ENCODE results near the gene SLC37A1.

Gene SLC37A1

DNA sequence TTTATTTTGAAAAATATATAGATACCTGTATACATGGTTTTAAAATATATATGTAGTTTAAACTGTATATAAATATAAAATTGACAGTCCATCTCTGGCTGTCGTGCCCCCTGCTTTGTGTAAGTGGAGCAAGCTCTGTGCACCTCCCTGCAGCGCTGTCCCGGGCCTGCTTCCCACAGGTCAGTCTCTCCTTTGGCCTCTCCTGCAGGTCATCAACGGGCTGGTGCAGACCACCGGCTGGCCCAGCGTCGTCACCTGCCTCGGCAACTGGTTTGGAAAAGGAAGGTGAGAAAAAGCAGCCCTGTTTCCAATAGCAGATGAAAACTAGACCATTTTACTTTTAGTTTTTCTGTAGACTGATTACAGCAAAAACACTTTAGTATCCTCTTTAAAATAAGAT, 28.5 kb downstream of the SLC37A1 start:
- no peak overlapping the region for H3K4me3 ChIP-seq (ENCODE audit: low read depth, low read length)
- TF ChIP-seq, protein P1, sequence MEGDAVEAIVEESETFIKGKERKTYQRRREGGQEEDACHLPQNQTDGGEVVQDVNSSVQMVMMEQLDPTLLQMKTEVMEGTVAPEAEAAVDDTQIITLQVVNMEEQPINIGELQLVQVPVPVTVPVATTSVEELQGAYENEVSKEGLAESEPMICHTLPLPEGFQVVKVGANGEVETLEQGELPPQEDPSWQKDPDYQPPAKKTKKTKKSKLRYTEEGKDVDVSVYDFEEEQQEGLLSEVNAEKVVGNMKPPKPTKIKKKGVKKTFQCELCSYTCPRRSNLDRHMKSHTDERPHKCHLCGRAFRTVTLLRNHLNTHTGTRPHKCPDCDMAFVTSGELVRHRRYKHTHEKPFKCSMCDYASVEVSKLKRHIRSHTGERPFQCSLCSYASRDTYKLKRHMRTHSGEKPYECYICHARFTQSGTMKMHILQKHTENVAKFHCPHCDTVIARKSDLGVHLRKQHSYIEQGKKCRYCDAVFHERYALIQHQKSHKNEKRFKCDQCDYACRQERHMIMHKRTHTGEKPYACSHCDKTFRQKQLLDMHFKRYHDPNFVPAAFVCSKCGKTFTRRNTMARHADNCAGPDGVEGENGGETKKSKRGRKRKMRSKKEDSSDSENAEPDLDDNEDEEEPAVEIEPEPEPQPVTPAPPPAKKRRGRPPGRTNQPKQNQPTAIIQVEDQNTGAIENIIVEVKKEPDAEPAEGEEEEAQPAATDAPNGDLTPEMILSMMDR (IDR thresholded peaks at IDR 0.05; ENCODE audit: borderline replicate concordance, insufficient read depth, low read depth, low read length) = no peak

GRCh38 chr21:42542596-42542995, 28.9 kb downstream of the SLC37A1 start:
- TF ChIP-seq, protein P1 (IDR thresholded peaks at IDR 0.05; ENCODE audit: borderline replicate concordance, insufficient read depth, low read depth, low read length) = no peak
- no peak overlapping the region for H3K4me3 ChIP-seq (ENCODE audit: low read depth, low read length)

DNA sequence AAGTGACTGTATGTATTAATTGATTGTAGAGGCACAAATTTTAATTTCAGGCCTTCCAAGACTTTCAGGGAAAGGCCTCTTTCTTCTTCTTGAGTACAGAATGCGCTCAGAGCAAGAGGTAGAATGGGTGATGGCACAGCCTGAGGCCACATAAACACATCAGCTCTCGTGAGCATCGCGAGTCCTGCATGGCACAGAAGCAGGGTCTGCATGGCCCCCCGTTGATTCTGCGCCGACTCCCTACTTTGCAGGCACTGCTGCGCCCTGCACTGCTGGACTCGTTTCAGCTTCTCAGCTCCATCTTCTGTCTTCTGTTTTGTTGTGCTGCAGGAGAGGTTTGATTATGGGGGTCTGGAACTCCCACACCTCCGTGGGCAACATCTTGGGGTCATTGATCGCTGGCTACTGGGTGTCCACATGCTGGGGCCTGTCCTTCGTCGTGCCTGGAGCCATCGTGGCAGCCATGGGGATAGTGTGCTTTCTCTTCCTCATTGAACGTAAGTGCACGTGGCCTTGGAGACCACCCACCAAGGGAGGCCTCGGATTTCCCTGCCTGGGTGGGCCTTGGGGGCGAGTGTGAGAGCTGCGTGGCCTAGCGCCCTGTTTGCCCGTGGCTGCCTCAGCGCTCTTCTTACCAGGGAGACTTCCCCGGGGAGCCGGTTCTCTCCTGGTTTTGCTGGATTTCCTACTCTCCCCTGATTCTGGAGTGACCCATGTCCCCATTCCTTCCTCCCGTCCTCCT, 29.6 kb downstream of the SLC37A1 start:
- no peak overlapping the region for H3K4me3 ChIP-seq (ENCODE audit: low read depth, low read length)
- TF ChIP-seq, protein P1 (IDR thresholded peaks at IDR 0.05; ENCODE audit: borderline replicate concordance, insufficient read depth, low read depth, low read length) = no peak

DNA sequence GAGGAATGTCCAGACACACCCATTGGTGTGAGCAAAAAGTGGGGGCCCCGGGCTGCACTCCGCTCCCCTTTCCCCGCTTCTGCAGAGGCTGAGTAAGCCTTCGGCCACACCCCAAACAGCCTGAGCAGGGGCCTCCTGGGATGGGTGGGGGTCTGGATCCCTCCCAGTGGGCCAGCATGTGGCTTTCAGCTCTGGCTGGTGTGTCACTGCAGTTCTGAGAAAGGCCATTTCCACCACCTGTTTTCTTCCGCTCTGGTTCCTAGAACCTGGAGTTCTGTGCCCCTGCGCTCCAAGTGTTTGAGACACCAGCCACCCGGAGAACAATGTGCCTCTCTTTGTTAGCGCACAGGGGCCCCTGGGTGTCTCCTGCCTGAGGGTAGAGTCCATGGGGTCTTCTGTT, 30.9 kb downstream of the SLC37A1 start:
- no peak overlapping the region for H3K4me3 ChIP-seq (ENCODE audit: low read depth, low read length)
- TF ChIP-seq, protein P1 (IDR thresholded peaks at IDR 0.05; ENCODE audit: borderline replicate concordance, insufficient read depth, low read depth, low read length) = no peak

DNA sequence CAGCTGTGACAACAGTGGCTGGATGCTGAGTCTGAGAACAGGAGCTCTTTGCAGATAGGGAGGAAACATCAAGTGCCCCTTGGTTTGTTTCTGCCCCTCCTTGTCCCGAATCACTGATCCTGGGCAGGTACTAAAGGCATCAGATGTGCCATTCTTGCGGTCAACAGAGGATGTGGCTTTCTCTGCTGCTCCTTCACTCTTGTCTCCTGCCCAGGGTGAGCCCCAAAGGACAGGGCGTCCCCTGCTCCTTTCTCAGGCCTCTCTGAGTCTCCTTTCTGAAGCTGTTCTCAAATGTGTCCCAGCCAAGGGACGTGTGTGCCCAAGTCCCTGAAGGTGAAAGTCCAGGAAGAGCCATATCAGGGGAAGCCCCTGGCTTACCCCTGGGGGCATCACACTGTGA, 31.7 kb downstream of the SLC37A1 start:
- TF ChIP-seq, protein P1 (IDR thresholded peaks at IDR 0.05; ENCODE audit: borderline replicate concordance, insufficient read depth, low read depth, low read length) = no peak
- no peak overlapping the region for H3K4me3 ChIP-seq (ENCODE audit: low read depth, low read length)

- no peak overlapping the region for H3K4me3 ChIP-seq (ENCODE audit: low read depth, low read length)
- TF ChIP-seq, protein P1 (IDR thresholded peaks at IDR 0.05; ENCODE audit: borderline replicate concordance, insufficient read depth, low read depth, low read length) = no peak
Observed at GRCh38 chr21:42545745-42546144, 32.1 kb downstream of the SLC37A1 start.

DNA sequence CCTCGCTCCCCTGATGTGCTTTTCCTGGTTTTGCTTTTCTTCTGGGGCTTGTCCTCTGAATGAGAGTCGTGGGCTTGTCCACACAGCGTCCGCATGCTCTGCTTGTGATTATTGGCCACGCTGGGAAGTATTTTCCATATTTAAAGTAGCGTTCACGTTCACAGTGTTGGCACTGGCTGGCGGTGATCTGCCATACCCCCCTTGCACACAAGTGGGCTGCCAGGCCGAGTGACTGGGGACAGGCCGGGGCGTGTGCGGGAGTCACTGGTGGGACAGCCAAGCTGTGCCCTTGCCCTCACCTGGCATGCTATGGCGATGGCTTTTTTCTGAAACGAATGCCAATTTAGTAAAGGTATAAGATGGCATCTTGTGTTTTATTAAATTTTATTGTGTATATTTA, 32.8 kb downstream of the SLC37A1 start:
- TF ChIP-seq, protein P1 (IDR thresholded peaks at IDR 0.05; ENCODE audit: borderline replicate concordance, insufficient read depth, low read depth, low read length) = no peak
- H3K4me3 ChIP-seq (ENCODE audit: low read depth, low read length) = no peak overlapping the region

Measured in GM12875 (cell line).